MCF 10A (cell line): Measurements from ENCODE around the gene TRPM8. TPM values are rescaled to one million over a fixed set of nuclear protein-coding genes. Genes with fewer than 3 reads are reported as not detected.

ENCODE experiments used
- BruUV-seq: library from RNA; stranded (reverse); fragments of 400-500 nt; replicated peaks from 2 replicates; lab custom pipeline; 2021; lab: Mats Ljungman, UMichigan
- CTCF ChIA-PET: fragments of 300-600 bp; sonication (Branson Sonifier 250); formaldehyde crosslinking; extraction: SDS; loops from one replicate; lab custom pipeline; 2021; ENCODE audit warnings: antibody characterized with exemption, inconsistent platforms; lab: Yijun Ruan, JAX
- POLR2A ChIA-PET: fragments of 300-600, 350-650 bp; sonication (Branson Sonifier 250); formaldehyde crosslinking; extraction: SDS; loops from one replicate; lab custom pipeline; 2020; ENCODE audit warnings: antibody characterized with exemption, inconsistent platforms; lab: Yijun Ruan, JAX
- DNase-seq: peaks from one replicate; pipeline ENCODE4 v3.0.0-alpha.2; 2018; ENCODE audit not compliant: unreplicated experiment
- H3K27ac Mint-ChIP-seq: one replicate; pipeline ENCODE4 v1.8.0; 2022; ENCODE audit warnings: mild to moderate bottlenecking, low read depth, mixed read lengths; ENCODE audit not compliant: unreplicated experiment
- H3K27me3 Mint-ChIP-seq: one replicate; pipeline ENCODE4 v1.8.0; 2022; ENCODE audit warnings: mixed read lengths; ENCODE audit not compliant: insufficient read depth, unreplicated experiment
- H3K36me3 Mint-ChIP-seq: one replicate; pipeline ENCODE4 v1.8.0; 2022; ENCODE audit warnings: mild to moderate bottlenecking, moderate library complexity, mixed read lengths; ENCODE audit not compliant: insufficient read depth, unreplicated experiment
- H3K4me1 Mint-ChIP-seq: one replicate; pipeline ENCODE4 v1.8.0; 2022; ENCODE audit warnings: mixed read lengths; ENCODE audit not compliant: insufficient read depth, unreplicated experiment
- H3K4me3 Mint-ChIP-seq: one replicate; pipeline ENCODE4 v1.8.0; 2022; ENCODE audit warnings: mild to moderate bottlenecking, moderate library complexity, mixed read lengths; ENCODE audit not compliant: unreplicated experiment
- H3K9me3 Mint-ChIP-seq: one replicate; pipeline ENCODE4 v1.8.0; 2022; ENCODE audit warnings: mixed read lengths; ENCODE audit not compliant: unreplicated experiment
- CTCF ChIP-seq: fragments of 200-600 bp; IDR thresholded peaks from one replicate; pipeline ENCODE4 v1.8.0; 2022; ENCODE audit warnings: antibody characterized with exemption, mild to moderate bottlenecking; ENCODE audit not compliant: unreplicated experiment
- intact Hi-C: fragments of 100-400 bp; cut with micrococcal nuclease; formaldehyde crosslinking; loops from 2 replicates; pipeline ENCODE4 v1.14.1; 2022
- total RNA-seq: library from RNA; stranded (reverse); gene quantifications from 2 replicates; pipeline ENCODE4 v1.2.3, GENCODE V29; 2022

TRPM8 gene
- total RNA-seq, 1 experiment from 2014 or later, result not detected

GRCh38 chr2:233934524-233934923, 17.4 kb downstream of the TRPM8 start:
- Mint-ChIP-seq H3K9me3 (no peaks in the 10 kb centered on the region), H3K36me3 (no peaks in the 10 kb centered on the region), H3K4me3 (no peak overlapping the region), H3K27me3 (peaks cover 27% of the 10 kb centered on the region), H3K4me1 (no peaks in the 10 kb centered on the region), H3K27ac (no peak overlapping the region)
- intact Hi-C loops, result no loop called here
- no peak for TF ChIP-seq CTCF
- no TSS peak for BruUV-seq
- DNase-seq, result no peak
- ChIA-PET POLR2A (no interaction called here), CTCF (no interaction called here)

- POLR2A ChIA-PET, result no interaction called here
- no peak for DNase-seq
Observed at GRCh38 chr2:233935426-233935825, 18.3 kb downstream of the TRPM8 start.

GRCh38 chr2:233936089-233936488, 18.9 kb downstream of the TRPM8 start:
- ChIA-PET CTCF (no interaction called here), POLR2A (no interaction called here)
- no peak for TF ChIP-seq CTCF
- no peak for DNase-seq
- H3K36me3 Mint-ChIP-seq, result no peaks in the 10 kb centered on the region
- BruUV-seq, result no TSS peak
- H3K4me3 Mint-ChIP-seq, result no peak overlapping the region
- H3K4me1 Mint-ChIP-seq, result no peaks in the 10 kb centered on the region
- H3K27ac Mint-ChIP-seq, result no peak overlapping the region
- intact Hi-C loops, result no loop called here
- H3K27me3 Mint-ChIP-seq, result peaks cover 27% of the 10 kb centered on the region
- no peaks in the 10 kb centered on the region for H3K9me3 Mint-ChIP-seq

More at GRCh38 chr2:233935426-233935825, 18.3 kb downstream of the TRPM8 start:
- H3K4me3 Mint-ChIP-seq, result no peak overlapping the region
- BruUV-seq, result no TSS peak
- H3K9me3 Mint-ChIP-seq, result no peaks in the 10 kb centered on the region
- H3K36me3 Mint-ChIP-seq, result no peaks in the 10 kb centered on the region
- TF ChIP-seq CTCF, result no peak
- no peak overlapping the region for H3K27ac Mint-ChIP-seq
- H3K4me1 Mint-ChIP-seq, result no peaks in the 10 kb centered on the region
- CTCF ChIA-PET, result no interaction called here
- intact Hi-C loops, result no loop called here
- H3K27me3 Mint-ChIP-seq, result peaks cover 27% of the 10 kb centered on the region

GRCh38 chr2:233938676-233939370, 21.6 kb downstream of the TRPM8 start:
- intact Hi-C loops, result no loop called here
- Mint-ChIP-seq H3K4me1 (no peaks in the 10 kb centered on the region), H3K9me3 (no peaks in the 10 kb centered on the region), H3K27ac (no peak overlapping the region), H3K4me3 (no peak overlapping the region), H3K27me3 (peaks cover 8% of the 10 kb centered on the region), H3K36me3 (no peaks in the 10 kb centered on the region)
- ChIA-PET POLR2A (no interaction called here), CTCF (no interaction called here)
- no TSS peak for BruUV-seq
- no peak for DNase-seq
- TF ChIP-seq CTCF, result no peak
